OCI-LY7 (cell line): Measurements from ENCODE around the gene IRF2. TPM values are rescaled to one million over a fixed set of nuclear protein-coding genes. Genes with fewer than 3 reads are reported as not detected.

Source experiments
- BruUV-seq: library from RNA; stranded (reverse); fragments of 400-500 nt; replicated peaks from 2 replicates; lab custom pipeline; 2021; lab: Mats Ljungman, UMichigan
- CTCF ChIA-PET: fragments of 300-600 bp; sonication (Branson Sonifier 250); formaldehyde crosslinking; loops from one replicate; lab custom pipeline; 2022; ENCODE audit warnings: antibody characterized with exemption; ENCODE audit not compliant: unreplicated experiment; lab: Charles Lee
- POLR2A ChIA-PET: fragments of 300-600 bp; sonication (Branson Sonifier 250); formaldehyde crosslinking; loops from one replicate; lab custom pipeline; 2022; ENCODE audit warnings: antibody characterized with exemption; lab: Charles Lee
- DNase-seq: peaks from one replicate; pipeline ENCODE4 v3.0.0-alpha.2; 2015; ENCODE audit warnings: low spot score
- H2AFZ ChIP-seq: fragments of 200-600 bp; sonication (generic), shearing (Covaris generic); 2 replicates; pipeline ENCODE4 v1.6.1; 2014; ENCODE audit warnings: mild to moderate bottlenecking, antibody characterized with exemption, low read length, moderate library complexity
- H3K27ac ChIP-seq: fragments of 200-600 bp; sonication (generic); 2 replicates; pipeline ENCODE4 v1.5.1; 2014; ENCODE audit warnings: mixed run types, low read depth, mild to moderate bottlenecking, moderate library complexity, low read length, inconsistent platforms; ENCODE audit not compliant: poor library complexity, severe bottlenecking
- H3K36me3 ChIP-seq: fragments of 200-600 bp; sonication (generic); 2 replicates; pipeline ENCODE4 v1.6.1; 2014; ENCODE audit warnings: mild to moderate bottlenecking, antibody characterized with exemption, low read length, moderate library complexity, mixed read lengths; ENCODE audit not compliant: insufficient read depth
- H3K4me1 ChIP-seq: fragments of 200-600 bp; sonication (generic); 2 replicates; pipeline ENCODE4 v1.5.1; 2014; ENCODE audit warnings: mild to moderate bottlenecking, low read length; ENCODE audit not compliant: insufficient read depth, poor library complexity, severe bottlenecking
- H3K4me2 ChIP-seq: fragments of 200-600 bp; sonication (generic); 2 replicates; pipeline ENCODE4 v1.6.1; 2014; ENCODE audit warnings: mild to moderate bottlenecking, low read length
- H3K4me3 ChIP-seq: fragments of 200-600 bp; sonication (generic); 2 replicates; pipeline ENCODE4 v1.5.1; 2014; ENCODE audit warnings: mild to moderate bottlenecking, low read depth, low read length; ENCODE audit not compliant: poor library complexity, severe bottlenecking
- H3K79me2 ChIP-seq: fragments of 200-600 bp; sonication (generic); 2 replicates; pipeline ENCODE4 v1.6.1; 2016; ENCODE audit warnings: low read depth, mild to moderate bottlenecking, low read length, moderate library complexity, mixed read lengths; ENCODE audit not compliant: insufficient read depth
- H3K9me2 ChIP-seq: fragments of 200-600 bp; sonication (generic); 2 replicates; pipeline ENCODE4 v1.6.1; 2016; ENCODE audit warnings: mild to moderate bottlenecking, low read length, mixed read lengths; ENCODE audit not compliant: insufficient read depth
- H3K9me3 ChIP-seq: fragments of 200-600 bp; sonication (generic); 2 replicates; pipeline ENCODE4 v1.6.1; 2014; ENCODE audit warnings: mild to moderate bottlenecking, mixed run types, low read length, mixed read lengths
- H4K20me1 ChIP-seq: fragments of 200-600 bp; sonication (generic); 2 replicates; pipeline ENCODE4 v1.6.1; 2014; ENCODE audit warnings: mild to moderate bottlenecking, antibody characterized with exemption, low read length, moderate library complexity, mixed read lengths; ENCODE audit not compliant: insufficient read depth
- CTCF ChIP-seq: fragments of 200-600 bp; sonication (generic); conservative IDR thresholded peaks from 2 replicates; pipeline ENCODE4 v1.5.1; 2014; ENCODE audit warnings: mild to moderate bottlenecking, antibody characterized with exemption, low read length, moderate library complexity, mixed read lengths
- EZH2phosphoT487 ChIP-seq: fragments of 200-600 bp; sonication (generic); IDR thresholded peaks from 2 replicates; pipeline ENCODE4 v1.6.1; 2018; ENCODE audit warnings: low read depth, borderline replicate concordance, mild to moderate bottlenecking, mixed run types, antibody characterized with exemption, low read length, moderate library complexity, mixed read lengths
- intact Hi-C: fragments of 100-400 bp; cut with micrococcal nuclease; formaldehyde crosslinking; loops from one replicate; pipeline ENCODE4 v1.10.0; 2022; ENCODE audit not compliant: unreplicated experiment
- total RNA-seq, 2 experiments: library from RNA; depleted of rRNA in 1 of 2; stranded (reverse); fragments of >200 nt in 1 of 2; shearing (Covaris generic) in 1 of 2; gene quantifications; 2 replicates each; pipeline ENCODE4 v1.2.3, GENCODE V29; 2014 to 2022

IRF2 gene
- total RNA-seq, 2 experiments from 2014 or later = 32.3 to 37.8 TPM

- intact Hi-C loops = no loop called here
- CTCF ChIA-PET = no interaction called here
- Histone ChIP-seq H3K4me3 (no peak overlapping the region), H3K79me2 (no peaks in the 10 kb centered on the region), H3K36me3 (no peaks in the 10 kb centered on the region), H4K20me1 (no peaks in the 10 kb centered on the region), H3K9me2 (no peaks in the 10 kb centered on the region), H3K9me3 (no peaks in the 10 kb centered on the region), H3K4me1 (peaks cover 33% of the 10 kb centered on the region), H2AFZ (peak overlapping the region; percentile 76; the same call in 1 of the 2 replicates), H3K4me2 (peak overlapping the region; percentile 23; the same call in 1 of the 2 replicates), H3K27ac (no peak overlapping the region)
- no TSS peak for BruUV-seq
- POLR2A ChIA-PET = interaction anchor here (0.6 to 7.2 kb wide), 3 partner anchors 12 to 28 kb away, joined by 3 to 36 read pairs (median 3); no protein-coding TSS in a partner anchor
- TF ChIP-seq EZH2phosphoT487 (no peak), CTCF (no peak)
- no peak for DNase-seq
Measured at GRCh38 chr4:184504385-184504784, 30.0 kb upstream of the IRF2 start.

GRCh38 chr4:184503869-184504300, 29.5 kb upstream of the IRF2 start:
- intact Hi-C loops = no loop called here
- Histone ChIP-seq H3K4me2 (peak overlapping the region; percentile 23; the same call in 1 of the 2 replicates), H3K9me2 (no peaks in the 10 kb centered on the region), H3K4me1 (peaks cover 33% of the 10 kb centered on the region), H4K20me1 (no peaks in the 10 kb centered on the region), H2AFZ (peak overlapping the region; percentile 76; the same call in 1 of the 2 replicates), H3K36me3 (no peaks in the 10 kb centered on the region), H3K4me3 (no peak overlapping the region), H3K79me2 (no peaks in the 10 kb centered on the region), H3K9me3 (no peaks in the 10 kb centered on the region), H3K27ac (no peak overlapping the region)
- ChIA-PET POLR2A (interaction anchor here (0.6 to 7.2 kb wide), 5 partner anchors 9 to 240 kb away, joined by 3 to 36 read pairs (median 4); no protein-coding TSS in a partner anchor), CTCF (no interaction called here)
- DNase-seq = peak; percentile 31
- TF ChIP-seq EZH2phosphoT487 (no peak), CTCF (no peak)
- no TSS peak for BruUV-seq

GRCh38 chr4:184500748-184501589, 26.6 kb upstream of the IRF2 start:
- no peak for DNase-seq
- Histone ChIP-seq H4K20me1 (no peaks in the 10 kb centered on the region), H3K4me3 (no peak overlapping the region), H3K27ac (no peak overlapping the region), H3K79me2 (no peaks in the 10 kb centered on the region), H3K4me1 (peaks cover 19% of the 10 kb centered on the region), H3K9me2 (no peaks in the 10 kb centered on the region), H3K9me3 (no peaks in the 10 kb centered on the region), H3K4me2 (no peak overlapping the region), H3K36me3 (no peaks in the 10 kb centered on the region), H2AFZ (no peak overlapping the region)
- no TSS peak for BruUV-seq
- TF ChIP-seq EZH2phosphoT487 = no peak
- CTCF ChIA-PET = no interaction called here
- intact Hi-C loops = no loop called here
- POLR2A ChIA-PET = interaction anchor here (0.7 to 7.2 kb wide), 4 partner anchors 15 to 80 kb away, joined by 3 to 36 read pairs (median 4); no protein-coding TSS in a partner anchor
